Small intestine (tissue), 7 donors: ENCODE measurements around the gene XRCC5. TPM values are rescaled to one million over a fixed set of nuclear protein-coding genes. Genes with fewer than 3 reads are reported as not detected.

Experiments
- DNase-seq, 2 donors: peaks; one replicate each; pipeline versions ENCODE4 v3.0.0 to v3.0.0-alpha.2; 2013
- FAIRE-seq: peaks from 2 replicates; lab custom pipeline; 2012; peaks lifted over from hg19 to GRCh38; lab: Jason Lieb, UNC
- H3K27ac ChIP-seq, 3 donors: one replicate each; pipeline ENCODE4 v1.5.1; 2013; ENCODE audit warnings: low read length in 2 of 3, mild to moderate bottlenecking in 2 of 3, control low read depth in 1 of 3, inconsistent platforms in 1 of 3, low read depth in 1 of 3, moderate library complexity in 1 of 3
- H3K27me3 ChIP-seq, 3 donors: one replicate each; pipeline ENCODE4 v1.6.1; 2013; ENCODE audit warnings: low read length in 3 of 3, inconsistent platforms in 1 of 3; ENCODE audit not compliant: control insufficient read depth in 3 of 3, insufficient read depth in 3 of 3
- H3K36me3 ChIP-seq, 3 donors: one replicate each; pipeline ENCODE4 v1.6.1; 2013; ENCODE audit warnings: low read length in 3 of 3, inconsistent platforms in 1 of 3, low read depth in 1 of 3, mild to moderate bottlenecking in 1 of 3, moderate library complexity in 1 of 3; ENCODE audit not compliant: control insufficient read depth in 3 of 3, insufficient read depth in 2 of 3
- H3K4me1 ChIP-seq, 3 donors: one replicate each; pipeline ENCODE4 v1.6.1; 2013; ENCODE audit warnings: low read length in 2 of 3, inconsistent platforms in 1 of 3, low read depth in 1 of 3, mild to moderate bottlenecking in 1 of 3, moderate library complexity in 1 of 3; ENCODE audit not compliant: control insufficient read depth in 3 of 3, insufficient read depth in 2 of 3
- H3K4me3 ChIP-seq, 3 donors: one replicate each; pipeline ENCODE4 v1.5.1; 2013; ENCODE audit warnings: low read length in 3 of 3, control low read depth in 1 of 3, inconsistent platforms in 1 of 3, low read depth in 1 of 3, mild to moderate bottlenecking in 1 of 3, moderate library complexity in 1 of 3
- H3K9me3 ChIP-seq, 2 donors: one replicate each; pipeline ENCODE4 v1.6.1; 2013; ENCODE audit warnings: low read depth in 1 of 2, low read length in 1 of 2; ENCODE audit not compliant: control insufficient read depth in 2 of 2, insufficient read depth in 1 of 2
- WGBS, 3 donors: extraction: QIAGEN DNeasy Blood & Tissue Kit; methylation state at CpG; one replicate each; pipeline ENCODE4 v1.1.7; 2013; 5-methylcytosine and 5-hydroxymethylcytosine counted together
- polyA plus RNA-seq, 4 donors: library from polyadenylated mRNA; stranded (reverse) in 3 of 4; unstranded in 1 of 4; fragments of 200-250 nt in 3 of 4; fragments of 120-200 nt in 1 of 4; gene quantifications; one replicate each; pipeline versions ENCODE4 v1.2.1 to v1.2.3, GENCODE V29; 2013
- donor health status: healthy with polysubstance abuse.
- donor health status: control.
- donor health status: control.
- donor health status: Bipolar disorder and iron deficiency.
- donor health status: healthy.

The XRCC5 gene
- polyA plus RNA-seq, 4 donors = 76.7 to 188 (median 99.5) TPM

DNA sequence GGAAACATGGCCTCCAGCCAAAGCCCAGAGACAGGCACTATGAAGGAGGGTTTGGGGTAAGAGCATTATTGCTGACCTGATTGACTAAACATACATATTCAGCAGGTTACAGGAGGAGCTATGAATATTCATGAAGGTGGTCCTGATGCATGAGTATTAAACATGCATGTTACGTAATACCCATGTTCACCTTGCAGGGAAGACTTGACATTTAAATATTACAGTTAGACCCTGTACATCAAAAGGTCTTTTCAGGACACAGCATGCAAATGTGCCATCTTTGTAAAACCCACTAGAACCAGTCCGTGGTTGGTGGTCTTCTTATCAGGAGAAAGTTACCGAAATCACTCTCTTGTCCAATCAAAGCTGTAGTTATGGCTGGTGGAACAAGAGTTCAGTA lies 59.9 kb downstream of the XRCC5 start:
- H3K36me3 ChIP-seq = peaks cover 10 to 22% (median 18%) of the 10 kb centered on the region in 3 donors
- WGBS, 3 donors = 90 to 99% (median 94%) methylated on average over 3 of the region's 3 CpGs
- FAIRE-seq = no peak
- H3K4me3 ChIP-seq = no peak overlapping the region
- H3K27me3 ChIP-seq = no peaks in the 10 kb centered on the region
- H3K27ac ChIP-seq = no peak overlapping the region
- DNase-seq = no peak
- peaks cover 0 to 6% of the 10 kb centered on the region in 2 donors for H3K9me3 ChIP-seq
- no peaks in the 10 kb centered on the region for H3K4me1 ChIP-seq

DNA sequence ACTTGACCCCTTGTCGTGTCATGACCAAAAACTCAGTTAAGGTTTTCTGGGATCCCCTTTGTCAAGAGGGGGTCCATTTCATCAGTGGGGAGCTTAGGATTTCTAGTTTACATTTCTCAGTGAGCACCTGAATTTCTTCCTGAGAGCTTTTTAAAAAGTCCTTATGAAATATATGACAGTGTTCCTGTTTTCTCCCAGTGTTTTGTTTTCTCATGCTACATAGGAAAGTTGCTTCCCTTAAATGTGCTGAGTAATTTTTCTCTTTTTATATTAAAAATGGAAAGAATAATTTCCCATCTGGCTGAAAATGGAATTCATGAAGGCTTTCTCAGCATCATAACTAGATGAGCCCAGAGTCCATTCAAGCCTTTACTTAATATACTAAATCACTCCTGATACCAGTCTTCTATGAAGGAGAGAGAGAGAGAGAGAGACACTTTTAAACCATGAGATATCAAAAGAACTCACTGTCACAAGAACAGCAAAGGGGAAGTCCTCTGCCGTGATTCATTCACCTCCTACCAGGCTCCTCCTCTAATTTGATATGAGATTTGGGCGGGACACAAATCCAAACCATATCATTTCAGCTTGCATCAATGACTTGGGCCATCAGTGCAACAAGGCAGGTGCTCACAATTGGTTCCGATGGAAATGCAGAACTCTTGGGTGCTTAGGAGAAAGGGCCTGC lies 61.1 kb downstream of the XRCC5 start:
- H3K27ac ChIP-seq = no peak overlapping the region

DNA sequence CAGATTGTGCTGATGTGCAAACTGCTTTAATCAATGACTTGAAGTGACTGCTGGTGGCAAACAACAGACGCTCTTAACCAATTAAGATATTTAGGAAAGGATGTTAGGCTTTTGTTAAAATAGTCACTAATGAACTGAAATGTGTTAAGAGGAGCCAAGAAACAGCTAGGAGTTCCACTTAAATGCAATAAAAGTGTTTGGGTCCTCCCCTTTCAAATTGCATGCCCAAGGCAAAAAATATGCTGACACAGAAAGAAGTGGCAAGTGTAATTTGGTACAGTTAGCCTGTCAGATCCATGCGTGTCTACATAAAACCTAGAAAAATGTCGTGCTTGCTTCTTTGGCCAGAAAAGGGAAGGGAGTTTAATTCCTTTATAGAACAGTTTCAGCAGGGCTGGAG lies 61.9 kb downstream of the XRCC5 start:
- H3K27ac ChIP-seq = no peak overlapping the region
- H3K4me3 ChIP-seq = no peak overlapping the region
- peaks cover 13 to 27% (median 14%) of the 10 kb centered on the region in 3 donors for H3K36me3 ChIP-seq
- FAIRE-seq (no peak), DNase-seq (no peak)
- H3K27me3 ChIP-seq = no peaks in the 10 kb centered on the region
- WGBS, 3 donors = 92 to 99% (median 93%) methylated on average over 3 of the region's 3 CpGs
- H3K4me1 ChIP-seq = no peaks in the 10 kb centered on the region
- peaks cover 0 to 6% of the 10 kb centered on the region in 2 donors for H3K9me3 ChIP-seq

More for the DNA sequence above, 61.1 kb downstream of the XRCC5 start:
- FAIRE-seq = no peak
- H3K9me3 ChIP-seq = peaks cover 0 to 6% of the 10 kb centered on the region in 2 donors
- peak in 1 of 2 donors; percentile 3 for DNase-seq
- H3K4me1 ChIP-seq = no peaks in the 10 kb centered on the region
- peaks cover 12 to 25% (median 15%) of the 10 kb centered on the region in 3 donors for H3K36me3 ChIP-seq
- no peak overlapping the region for H3K4me3 ChIP-seq
- 80 to 82% (median 81%) methylated on average over 4 of the region's 4 CpGs for WGBS, 3 donors
- no peaks in the 10 kb centered on the region for H3K27me3 ChIP-seq

DNA sequence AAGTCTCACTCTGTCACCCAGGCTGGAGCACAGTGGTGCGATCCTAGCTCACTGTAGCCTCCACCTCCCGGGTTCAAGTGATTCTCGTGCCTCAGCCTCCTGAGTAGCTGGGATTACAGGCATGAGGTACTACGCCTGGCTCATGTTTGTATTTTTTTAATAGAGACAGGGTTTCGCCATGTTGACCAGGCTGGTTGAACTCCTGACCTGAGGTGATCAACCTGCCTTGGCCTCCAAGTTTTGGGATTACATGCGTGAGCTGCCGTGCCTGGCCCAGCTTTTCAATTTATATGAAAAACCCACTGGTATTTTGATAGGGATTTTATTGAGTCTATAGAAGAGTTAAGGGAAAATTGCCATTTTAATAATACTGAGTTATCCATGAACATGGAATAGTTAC lies 63.3 kb downstream of the XRCC5 start:
- H3K4me1 ChIP-seq = no peaks in the 10 kb centered on the region
- DNase-seq (no peak), FAIRE-seq (no peak)
- H3K4me3 ChIP-seq = no peak overlapping the region
- 96 to 99% (median 96%) methylated on average over 7 of the region's 7 CpGs for WGBS, 3 donors
- H3K27ac ChIP-seq = no peak overlapping the region
- peaks cover 11 to 26% (median 12%) of the 10 kb centered on the region in 3 donors for H3K36me3 ChIP-seq
- no peaks in the 10 kb centered on the region for H3K27me3 ChIP-seq
- peaks cover 0 to 6% of the 10 kb centered on the region in 2 donors for H3K9me3 ChIP-seq

DNA sequence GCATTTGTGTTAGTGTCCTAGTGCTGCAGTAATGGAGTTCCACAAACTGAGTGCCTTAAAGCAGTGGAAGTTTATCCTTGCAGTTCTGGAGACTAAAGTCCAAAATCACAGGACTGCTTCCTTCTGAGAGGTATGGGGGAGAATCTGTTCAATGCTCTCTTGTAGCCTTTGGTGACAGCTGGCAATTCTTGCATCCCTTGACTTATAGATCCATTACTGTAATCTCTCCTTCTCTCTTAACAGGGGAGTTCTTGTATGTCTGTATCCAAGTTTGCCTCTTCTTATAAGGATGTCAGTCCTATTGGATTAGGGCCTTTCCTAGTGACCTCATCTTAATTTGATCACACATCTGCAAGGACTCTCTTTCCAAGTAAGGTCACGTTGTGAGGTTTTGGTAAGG lies 69.9 kb downstream of the XRCC5 start:
- no peak for FAIRE-seq
- H3K36me3 ChIP-seq = peaks cover 0 to 31% (median 18%) of the 10 kb centered on the region in 3 donors
- 86 to 97% (median 90%) methylated on average over 1 of the region's 1 CpG for WGBS, 3 donors

DNA sequence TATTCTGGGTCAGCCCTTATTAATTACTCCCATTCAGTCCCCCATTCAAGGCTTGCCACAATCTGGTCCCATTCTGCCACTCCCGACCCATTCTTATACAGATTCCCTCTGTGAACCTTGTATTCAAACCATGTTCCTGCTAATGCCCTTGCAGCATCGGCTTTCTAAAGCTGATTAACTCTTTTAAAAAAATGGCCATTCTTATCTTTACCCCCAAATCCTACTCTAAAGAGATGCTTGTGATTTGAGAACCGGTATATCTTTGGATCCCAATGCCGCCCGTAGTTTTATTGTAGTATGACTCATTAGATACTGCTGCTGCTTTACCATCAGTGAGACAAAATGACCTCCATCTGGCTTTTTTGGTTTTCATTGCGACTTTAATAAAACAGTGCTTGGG lies 72.2 kb downstream of the XRCC5 start:
- no peak for FAIRE-seq
- DNase-seq = no peak
- Histone ChIP-seq H3K9me3 (no peaks in the 10 kb centered on the region), H3K4me1 (no peaks in the 10 kb centered on the region), H3K4me3 (no peak overlapping the region), H3K27me3 (no peaks in the 10 kb centered on the region), H3K36me3 (peaks cover 0 to 25% (median 8%) of the 10 kb centered on the region in 3 donors), H3K27ac (no peak overlapping the region)
- 45 to 75% (median 62%) methylated on average over 6 of the region's 6 CpGs for WGBS, 3 donors

More for the DNA sequence above, 69.9 kb downstream of the XRCC5 start:
- no peaks in the 10 kb centered on the region for H3K27me3 ChIP-seq
- H3K4me1 ChIP-seq = no peaks in the 10 kb centered on the region
- H3K4me3 ChIP-seq = no peak overlapping the region
- DNase-seq = no peak
- H3K27ac ChIP-seq = no peak overlapping the region
- no peaks in the 10 kb centered on the region for H3K9me3 ChIP-seq

DNA sequence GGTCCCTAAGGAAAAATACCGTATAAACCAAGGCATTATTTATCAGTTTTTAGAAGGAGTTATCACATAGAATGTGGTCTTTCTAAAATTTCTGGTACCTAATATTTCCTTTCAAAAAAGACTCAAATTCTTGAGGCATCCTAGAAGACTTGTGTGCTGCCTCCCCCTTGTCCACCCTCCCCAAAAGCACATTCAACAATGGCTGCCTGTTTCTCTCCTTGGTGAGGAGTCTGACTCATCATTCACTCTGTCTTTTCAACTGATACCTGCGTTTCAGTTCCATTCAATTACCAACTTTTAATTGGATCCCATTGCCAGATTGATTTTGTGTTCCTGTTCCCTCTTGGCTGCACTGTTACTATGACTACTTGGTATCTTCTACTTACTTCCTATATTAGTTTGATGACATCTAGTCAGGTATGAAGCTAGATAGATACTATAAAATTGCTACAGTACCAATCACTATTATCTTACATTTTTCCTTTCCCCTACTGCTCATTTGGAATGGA lies 72.9 kb downstream of the XRCC5 start:
- no peak for FAIRE-seq
- 66 to 83% (median 73%) methylated on average over 2 of the region's 2 CpGs for WGBS, 3 donors

DNA sequence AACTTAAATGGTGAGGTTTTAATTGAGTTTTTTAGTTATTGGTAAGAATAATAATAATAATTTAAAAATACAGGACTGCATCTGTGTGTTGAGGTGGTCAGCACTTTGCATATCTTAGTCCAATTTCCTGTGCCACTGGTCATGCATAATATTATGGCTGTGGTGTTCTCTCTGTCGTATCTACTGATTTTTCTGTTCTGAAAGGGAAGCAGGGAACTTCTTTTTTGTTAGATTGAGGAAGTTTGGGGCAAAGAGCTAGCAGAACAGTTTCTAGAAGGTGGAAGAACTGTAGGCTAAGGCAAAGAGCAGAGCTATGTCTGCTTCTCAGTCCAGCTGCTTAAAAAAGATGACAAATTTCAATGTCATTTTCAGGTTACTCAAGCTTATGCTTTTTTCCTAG lies 74.3 kb downstream of the XRCC5 start:
- no peaks in the 10 kb centered on the region for H3K27me3 ChIP-seq
- H3K9me3 ChIP-seq = no peaks in the 10 kb centered on the region
- H3K36me3 ChIP-seq = peaks cover 0 to 25% (median 8%) of the 10 kb centered on the region in 3 donors
- H3K27ac ChIP-seq = no peak overlapping the region
- peaks cover 0 to 4% (median 0%) of the 10 kb centered on the region in 3 donors for H3K4me1 ChIP-seq
- no peak for DNase-seq
- no peak for FAIRE-seq
- 59 to 94% (median 76%) methylated on average over 1 of the region's 1 CpG for WGBS, 3 donors
- no peak overlapping the region for H3K4me3 ChIP-seq

More for the DNA sequence above, 72.9 kb downstream of the XRCC5 start:
- H3K4me3 ChIP-seq = no peak overlapping the region
- no peak overlapping the region for H3K27ac ChIP-seq
- peaks cover 0 to 25% (median 8%) of the 10 kb centered on the region in 3 donors for H3K36me3 ChIP-seq
- no peaks in the 10 kb centered on the region for H3K9me3 ChIP-seq
- no peak for DNase-seq
- H3K4me1 ChIP-seq = no peaks in the 10 kb centered on the region
- H3K27me3 ChIP-seq = no peaks in the 10 kb centered on the region
